MV-4-11 (cell line): ENCODE data around the gene FGD3.
A peak's percentile ranks its signal among the peaks of the same experiment; 100 is the strongest.
"Not testable (repeated sequence)": the region's sequence is repeated elsewhere in the genome, so short reads cannot be mapped to it uniquely, and the experiment has no call there.

Experiments
- DNase-seq: peaks from one replicate; lab custom pipeline; 2025; lab: John Stamatoyannopoulos, UW

FGD3 gene

DNA sequence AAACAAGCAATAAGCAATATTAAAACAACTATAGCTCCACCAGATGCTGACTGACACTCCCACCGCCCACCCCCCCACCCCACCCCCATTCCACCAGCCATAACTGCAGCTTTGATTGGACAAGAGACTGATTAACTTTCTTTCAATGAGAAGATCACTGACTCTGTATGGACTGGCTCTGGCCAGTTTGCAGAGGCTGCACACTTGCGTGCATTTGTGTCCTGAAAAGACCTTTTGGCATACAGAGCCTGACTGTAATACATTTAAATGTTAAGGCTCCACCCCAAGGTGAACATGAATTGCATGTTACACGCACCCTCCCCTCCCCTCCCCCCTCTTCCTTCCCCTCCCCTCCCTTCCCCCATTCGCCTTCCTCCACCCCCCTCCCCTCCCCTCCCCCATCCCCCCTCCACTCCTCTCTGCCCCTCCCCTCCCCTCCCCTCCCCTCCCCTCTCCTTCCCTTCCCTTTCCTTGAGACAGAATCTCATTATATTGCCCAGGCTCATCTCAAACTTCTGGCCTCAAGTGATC is 31.1 kb downstream of the FGD3 start:
- DNase-seq = no peak

DNA sequence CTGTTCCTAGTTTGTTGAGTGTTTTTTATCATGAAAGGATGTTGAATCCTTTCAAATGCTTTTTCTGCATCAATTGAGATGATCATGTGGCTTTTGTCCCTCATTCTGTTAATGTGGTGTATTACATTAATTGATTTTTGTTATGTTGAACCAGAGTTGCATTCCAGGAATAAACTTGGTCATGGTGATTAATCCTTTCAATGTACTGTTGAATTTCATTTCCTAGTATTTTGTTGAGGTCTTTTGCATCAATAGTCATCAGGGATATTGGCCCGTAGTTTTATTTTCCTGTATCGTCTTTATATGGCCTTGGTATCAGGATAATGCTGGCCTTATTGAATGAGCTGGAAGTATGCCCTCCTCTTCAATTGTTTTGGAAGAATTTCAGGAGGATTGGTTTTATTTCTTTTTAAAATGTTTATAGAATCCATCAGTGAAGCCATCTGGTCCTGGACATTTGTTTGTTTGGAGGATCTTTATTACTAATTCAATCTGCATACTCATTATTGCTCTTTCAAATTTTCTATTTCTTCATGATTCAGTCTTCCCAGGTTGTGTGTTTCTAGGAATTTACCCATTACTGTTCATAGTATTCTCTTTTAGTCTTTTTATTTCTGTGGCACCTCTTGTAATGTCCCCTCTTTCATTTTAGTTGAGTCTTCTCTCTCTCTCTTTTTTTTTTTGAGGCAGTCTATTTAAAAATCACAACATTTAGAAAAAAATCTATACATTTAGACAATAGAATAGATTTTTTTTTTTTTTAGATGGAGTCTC is 32.1 kb downstream of the FGD3 start:
- no peak for DNase-seq

DNA sequence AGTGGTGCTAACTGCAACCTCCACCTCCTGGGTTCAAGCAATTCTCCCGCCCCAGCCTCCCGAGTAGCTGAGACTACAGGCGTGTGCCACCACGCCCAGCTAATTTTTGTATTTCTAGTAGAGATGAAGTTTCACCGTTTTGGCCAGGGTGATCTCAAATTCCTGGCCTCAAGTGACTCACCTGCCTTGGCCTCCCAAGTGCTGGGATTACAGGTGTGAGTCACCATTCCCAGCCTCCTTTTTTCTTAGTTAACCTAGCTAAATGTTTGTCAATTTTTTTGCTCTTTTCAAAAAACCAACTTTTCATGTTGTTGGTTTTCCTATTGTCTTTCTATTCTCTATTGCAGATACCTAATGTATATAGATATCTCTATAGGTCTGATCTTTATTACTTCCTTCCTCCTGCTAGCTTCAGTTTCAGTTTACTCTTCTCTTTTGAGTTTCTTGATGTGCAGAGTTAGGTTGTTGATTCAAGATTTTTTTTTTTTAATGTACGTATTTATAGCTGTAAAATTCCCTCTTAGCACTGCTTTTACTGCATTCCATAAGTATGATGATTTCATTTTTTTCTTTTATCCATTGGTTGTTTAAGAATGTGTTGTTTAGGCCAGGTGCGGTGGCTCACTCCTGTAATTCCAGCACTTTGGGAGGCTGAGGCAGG is 32.9 kb downstream of the FGD3 start:
- no peak for DNase-seq

DNA sequence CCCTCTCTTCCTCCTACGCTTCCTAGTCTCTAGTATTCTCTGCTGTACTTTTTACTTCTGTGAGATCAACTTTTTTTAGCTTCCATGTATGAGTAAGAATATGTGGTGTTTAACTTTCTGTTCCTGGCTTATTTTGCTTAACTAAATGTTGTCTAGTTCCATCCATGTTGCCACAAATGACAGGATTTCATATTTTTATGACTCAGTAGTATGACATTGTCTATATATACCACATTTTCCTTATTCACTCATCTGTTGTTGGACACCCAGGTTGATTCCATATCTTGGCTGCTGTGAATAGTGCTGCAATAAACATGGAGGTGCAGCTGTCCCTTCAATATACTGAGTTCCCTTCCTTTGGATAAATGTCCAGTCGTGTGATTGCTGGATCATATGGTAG is 34.8 kb downstream of the FGD3 start:
- DNase-seq = no peak

DNA sequence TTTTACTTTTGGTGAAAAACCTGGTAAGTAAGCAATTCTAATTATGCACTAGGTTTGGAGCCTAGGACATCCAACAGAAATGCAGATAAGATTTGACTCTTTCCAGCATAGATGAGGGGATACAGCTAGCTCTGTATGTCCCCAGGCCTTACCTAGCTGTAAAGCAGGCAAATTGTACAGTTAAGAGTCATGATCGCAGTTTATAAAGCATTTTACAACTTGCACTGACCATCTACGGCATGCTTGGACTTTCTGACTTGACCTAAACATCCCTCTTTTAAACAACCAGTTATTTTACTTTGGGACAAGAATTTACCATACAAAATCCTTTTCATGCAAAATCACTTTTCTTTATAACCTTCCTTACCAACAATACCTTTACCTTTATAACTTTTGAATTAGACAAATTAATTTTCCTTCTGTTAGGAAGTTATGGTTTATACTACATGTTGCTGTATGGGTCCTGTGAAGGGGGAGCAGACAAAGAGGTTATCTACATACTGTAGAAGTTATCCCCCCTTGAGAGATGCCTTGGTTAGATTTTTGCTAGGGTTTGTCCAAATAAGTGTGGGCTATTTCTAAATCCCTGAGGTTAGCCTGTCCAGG is 36.8 kb downstream of the FGD3 start:
- DNase-seq = peak; percentile 16

DNA sequence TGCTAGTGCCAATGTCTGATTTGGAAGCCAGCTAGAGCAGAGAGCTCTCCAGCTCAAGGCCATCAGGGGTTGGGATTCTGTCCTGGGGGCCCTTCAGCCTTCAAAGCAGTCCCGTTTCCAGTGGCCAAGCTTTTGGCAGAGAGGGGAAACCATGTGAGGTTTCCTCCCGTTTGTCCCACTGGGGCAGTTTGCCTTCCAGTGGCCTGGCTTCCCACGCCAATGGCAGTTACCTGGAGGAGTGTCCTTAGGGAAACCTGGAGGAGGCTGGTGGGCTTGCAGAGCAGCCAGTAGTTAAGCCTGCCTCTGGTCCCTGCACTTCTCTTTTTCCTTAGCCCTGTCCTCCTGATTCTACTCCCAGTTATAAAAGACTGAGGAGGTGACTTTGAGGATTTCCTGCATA is 37.7 kb downstream of the FGD3 start:
- DNase-seq = no peak

DNA sequence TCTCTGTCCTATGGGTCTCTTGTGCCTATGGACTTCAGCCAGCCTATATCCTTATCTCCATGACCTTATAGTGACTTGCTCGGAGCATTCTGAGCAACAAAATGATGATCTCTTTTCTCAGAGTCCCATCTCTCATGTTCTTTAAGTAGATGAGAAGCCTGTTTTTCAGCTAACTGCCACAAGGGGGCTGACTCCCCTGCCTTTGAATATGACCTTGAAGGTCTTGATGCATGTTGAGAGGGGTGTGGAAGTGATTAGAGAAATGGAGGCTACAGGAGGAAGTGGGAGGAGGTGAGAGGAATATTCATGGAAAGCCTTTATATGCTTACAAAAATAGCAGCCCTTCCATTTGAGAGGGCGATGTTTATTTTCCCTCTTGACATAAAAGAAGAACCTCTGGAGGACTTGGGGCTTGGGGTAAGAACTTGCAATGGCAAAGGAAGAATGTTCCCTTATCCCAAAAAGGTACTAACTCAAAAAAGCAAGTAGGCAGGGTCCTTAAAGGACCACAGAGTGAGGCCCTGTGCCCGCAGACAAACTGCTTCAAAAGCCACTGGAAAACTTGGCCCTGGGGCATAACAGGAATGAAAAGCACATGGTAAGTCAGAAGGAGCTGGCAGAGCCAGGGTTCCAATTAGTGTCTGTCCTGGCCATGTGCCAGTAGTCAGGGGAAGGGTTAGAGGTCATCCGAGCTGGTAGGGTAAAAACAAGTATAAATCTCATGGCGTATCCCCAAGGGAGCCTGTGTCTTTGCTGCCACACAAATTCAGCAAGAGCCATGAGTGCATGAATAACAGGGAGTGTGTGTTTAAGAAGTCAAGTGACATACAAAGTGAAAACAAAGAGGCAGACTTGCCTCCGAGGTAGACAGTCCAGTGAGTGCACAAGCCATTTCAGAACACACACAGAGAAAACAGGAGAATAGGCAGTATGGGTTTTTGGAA is 39.1 kb downstream of the FGD3 start:
- peak; percentile 47 for DNase-seq

DNA sequence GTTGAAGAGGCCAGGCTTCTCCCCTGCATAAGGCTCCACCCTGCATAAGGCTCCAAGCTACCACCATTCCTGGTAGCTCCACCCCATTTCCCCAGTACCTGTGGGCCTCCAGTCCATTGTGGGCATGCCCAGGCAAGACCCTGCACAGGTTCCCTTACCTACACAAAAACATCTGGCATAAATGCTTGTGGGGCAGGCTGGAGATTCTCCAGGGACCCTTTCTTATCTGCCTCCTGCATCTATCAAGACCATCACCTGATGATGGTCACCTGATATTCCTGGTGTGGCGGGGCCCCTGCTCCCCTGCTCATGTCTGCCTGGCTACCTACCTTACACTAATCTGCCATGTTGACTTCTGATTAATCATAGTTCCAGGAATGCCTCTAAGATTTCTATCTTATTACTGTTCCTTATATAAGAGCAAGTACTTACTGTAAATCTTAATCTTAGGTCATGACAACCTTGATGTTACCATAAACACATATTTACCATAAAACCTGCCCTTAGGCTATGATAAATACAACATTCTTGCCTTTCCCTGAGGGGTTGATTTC is 41.0 kb downstream of the FGD3 start:
- no peak for DNase-seq

DNA sequence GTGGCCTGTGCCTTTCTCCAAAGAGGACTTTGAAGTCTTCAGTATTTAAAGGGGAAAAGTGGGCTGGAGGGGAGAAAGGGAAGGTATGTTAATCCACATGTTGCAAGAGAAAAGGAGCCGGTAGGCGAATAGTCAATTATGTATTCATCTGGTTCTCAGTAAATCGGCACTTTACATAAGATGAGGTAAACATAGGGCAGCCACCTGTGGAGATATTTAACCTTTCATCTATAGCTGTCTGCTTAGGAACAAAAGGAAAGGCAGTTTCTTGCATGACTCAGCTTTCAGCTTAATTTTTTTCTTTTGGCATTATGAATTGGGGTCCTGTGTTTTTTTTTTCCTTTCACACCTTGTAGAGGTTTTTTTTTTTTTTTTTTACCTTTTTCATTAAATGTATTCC is 42.2 kb downstream of the FGD3 start:
- DNase-seq = no peak

DNA sequence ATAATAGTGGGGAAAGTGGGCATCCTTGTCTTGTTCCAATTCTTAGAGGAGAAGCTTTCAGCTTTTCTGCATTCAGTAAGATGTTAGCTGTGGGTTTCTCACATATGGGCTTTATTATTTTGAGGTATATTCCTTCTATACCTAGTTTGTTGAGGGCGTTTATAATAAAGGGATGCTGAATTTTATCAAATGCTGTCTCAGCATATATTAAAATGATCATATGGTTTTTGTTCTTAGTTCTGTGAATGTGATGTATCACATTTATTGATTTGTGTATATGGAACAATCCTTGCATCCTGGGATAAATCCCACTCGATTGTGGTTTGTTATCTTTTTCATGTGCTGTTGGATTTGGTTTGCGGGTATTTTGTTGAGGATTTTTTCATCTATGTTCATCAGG is 43.1 kb downstream of the FGD3 start:
- no peak for DNase-seq

DNA sequence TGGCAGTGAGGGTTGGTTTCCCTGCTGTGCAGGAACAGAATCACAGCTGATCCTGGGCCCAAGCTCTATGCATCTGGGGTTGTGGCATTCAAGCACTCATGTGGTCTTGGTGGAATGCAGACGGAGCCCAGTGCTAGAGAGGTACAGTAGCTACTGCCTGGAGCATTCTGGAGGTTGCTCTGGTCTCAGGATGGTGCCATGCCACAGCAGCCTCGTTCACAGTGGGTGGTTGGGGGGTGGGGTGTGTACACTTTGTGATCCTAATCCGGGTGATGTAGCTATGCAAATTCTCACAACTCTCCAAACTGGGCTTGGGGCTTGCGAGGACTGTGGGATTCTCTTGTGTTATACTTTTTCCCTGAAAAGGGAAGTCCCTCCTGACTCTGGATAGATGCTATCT is 45.2 kb downstream of the FGD3 start:
- DNase-seq = no peak

DNA sequence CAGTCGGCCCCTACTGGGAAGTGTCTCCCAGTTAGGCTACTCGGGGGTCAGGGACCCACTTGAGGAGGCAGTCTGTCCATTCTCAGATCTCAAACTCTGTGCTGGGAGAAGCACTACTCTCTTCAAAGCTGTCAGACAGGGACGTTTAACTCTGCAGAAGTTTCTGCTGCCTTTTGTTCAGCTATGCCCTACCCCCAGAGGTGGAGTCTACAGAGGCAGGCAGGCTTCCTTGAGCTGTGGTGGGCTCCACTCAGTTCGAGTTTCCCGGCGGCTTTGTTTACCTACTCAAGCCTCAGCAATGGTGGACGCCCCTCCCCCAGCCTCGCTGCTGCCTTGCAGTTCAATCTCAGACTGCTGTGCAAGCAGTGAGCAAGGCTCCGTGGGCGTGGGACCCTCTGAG is 51.5 kb downstream of the FGD3 start:
- DNase-seq = not testable (repeated sequence)

DNA sequence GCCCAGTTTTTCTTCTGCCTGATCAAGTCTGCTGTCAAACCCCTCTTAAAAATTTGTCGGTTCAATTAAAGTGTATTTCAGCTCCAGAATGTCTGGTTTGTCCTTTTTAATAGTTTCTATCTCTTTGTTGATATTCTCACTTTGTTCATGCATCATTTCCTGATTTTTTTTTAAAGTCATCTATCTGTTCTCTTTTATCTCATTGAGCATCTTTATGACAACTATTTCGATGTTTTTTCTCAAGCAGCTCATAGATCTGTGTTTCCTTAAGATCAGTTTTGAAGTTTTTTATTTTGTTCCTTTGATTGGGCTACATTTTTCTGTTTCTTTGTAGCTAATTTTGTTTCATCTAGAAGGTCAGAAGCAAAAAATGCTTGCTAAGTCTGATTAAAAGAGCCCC is 53.7 kb downstream of the FGD3 start:
- DNase-seq = no peak

DNA sequence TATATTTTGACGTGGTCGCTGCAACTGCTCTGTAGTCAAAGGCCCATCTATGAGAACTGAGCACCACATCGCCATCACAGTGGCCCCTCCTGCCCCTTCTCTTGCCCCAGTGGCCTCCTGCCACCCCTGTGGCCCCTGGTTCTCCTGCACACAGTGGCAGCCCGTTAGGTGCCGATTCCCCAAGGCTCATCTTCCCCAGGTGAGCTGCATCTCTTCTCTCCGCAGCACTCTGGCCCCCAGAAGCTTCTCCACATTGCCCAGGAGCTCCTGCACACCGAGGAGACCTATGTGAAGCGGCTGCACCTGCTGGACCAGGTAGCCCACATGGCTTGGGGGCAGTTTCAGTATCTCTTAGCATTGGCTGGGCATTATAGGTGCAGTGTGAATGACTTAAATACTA is 55.4 kb downstream of the FGD3 start:
- DNase-seq = no peak

DNA sequence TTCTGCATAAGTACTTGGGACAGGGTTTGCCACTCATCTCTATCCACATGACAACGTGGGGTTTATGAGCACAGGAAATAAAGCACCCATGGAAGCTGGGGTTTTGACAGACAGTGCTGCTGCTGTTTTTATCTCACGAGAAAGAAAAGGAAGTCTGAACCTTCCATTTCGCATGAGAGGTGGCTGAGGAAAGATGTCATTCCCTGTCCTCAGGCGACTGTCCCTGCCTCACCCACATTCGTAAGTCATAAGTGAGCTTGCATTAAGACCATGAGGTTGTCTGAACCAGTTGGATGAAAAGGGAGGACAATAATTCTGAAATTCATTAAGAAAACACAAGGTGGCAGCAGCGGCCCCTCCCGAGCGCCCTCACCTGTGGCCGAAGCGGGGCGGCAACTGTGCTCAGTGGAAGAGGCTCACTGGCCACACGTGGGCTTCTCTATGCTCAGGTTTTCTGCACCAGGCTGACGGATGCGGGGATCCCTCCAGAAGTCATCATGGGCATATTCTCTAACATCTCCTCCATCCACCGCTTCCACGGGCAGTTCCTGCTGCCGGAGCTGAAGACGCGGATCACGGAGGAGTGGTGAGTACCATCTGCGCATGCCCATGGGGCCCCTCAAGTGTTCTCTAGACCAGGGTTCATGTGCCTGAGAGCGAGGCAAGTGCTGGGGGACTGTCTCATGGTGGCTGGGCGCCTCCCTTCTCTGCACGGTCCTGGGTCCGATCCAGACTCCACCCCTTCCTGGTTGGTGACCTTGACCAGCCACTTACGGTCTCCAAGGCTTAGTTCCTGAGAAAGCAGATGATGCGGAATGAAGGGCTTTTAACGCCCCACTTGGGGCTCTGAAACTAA is 56.5 kb downstream of the FGD3 start:
- no peak for DNase-seq

DNA sequence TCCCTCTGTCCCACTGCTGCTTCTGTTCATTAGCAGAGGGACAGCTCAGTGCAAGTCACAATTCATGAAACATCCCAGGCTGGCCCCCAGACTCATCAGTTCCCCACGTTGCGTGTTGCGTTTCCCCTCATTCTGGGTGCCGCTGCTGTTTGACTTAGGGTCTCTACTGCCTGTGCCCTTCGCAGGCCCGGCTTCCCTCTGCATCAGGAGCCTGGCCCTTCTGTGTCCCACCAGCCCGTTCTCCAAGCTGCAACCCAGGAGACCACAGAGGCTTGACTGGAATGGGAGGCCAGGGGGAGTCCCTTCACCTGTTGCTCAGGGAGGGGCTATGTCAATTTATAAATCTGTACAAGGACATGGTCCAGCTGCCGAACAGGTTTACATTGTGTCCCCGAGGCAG is 57.2 kb downstream of the FGD3 start:
- DNase-seq = no peak

DNA sequence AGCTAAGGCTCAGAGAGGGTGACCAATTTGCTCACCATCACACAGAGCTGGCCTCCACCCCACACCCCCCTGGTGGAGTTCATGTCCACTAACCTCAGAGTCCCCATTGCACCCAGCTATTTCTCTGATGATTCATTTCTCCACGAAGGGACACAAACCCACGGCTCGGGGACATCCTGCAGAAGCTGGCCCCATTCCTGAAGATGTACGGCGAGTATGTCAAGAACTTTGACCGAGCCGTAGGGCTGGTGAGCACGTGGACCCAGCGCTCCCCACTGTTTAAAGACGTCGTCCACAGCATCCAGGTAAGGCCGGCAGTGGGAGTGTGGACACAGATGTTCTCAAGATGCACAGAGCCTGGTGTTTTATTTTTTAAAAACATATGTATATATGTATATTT is 58.6 kb downstream of the FGD3 start:
- no peak for DNase-seq

DNA sequence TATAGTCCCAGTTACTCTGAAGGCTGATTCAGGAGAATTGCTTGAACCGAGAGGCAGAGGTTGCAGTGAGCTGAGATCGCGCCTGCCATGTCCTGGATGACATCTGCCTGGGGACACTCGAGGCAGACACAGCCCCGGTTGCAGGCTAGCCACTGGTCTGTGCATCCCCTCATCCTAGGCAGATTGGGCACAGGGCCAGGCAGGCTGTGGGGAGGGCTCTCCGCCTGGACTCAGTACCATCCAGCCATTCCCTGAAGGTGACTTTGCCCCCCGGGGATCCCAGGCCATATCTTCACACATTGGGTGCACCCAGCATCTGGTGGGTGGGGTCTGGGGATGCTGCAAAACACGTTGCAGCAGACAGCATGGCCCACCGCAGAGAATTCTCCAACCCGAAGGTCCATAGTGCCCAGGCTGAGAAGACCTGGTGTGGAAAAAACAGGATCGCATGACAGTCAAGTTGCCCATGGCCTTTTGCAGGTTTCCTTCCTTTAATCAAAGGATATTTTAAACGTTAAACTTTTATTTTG is 60.3 kb downstream of the FGD3 start:
- DNase-seq = no peak

DNA sequence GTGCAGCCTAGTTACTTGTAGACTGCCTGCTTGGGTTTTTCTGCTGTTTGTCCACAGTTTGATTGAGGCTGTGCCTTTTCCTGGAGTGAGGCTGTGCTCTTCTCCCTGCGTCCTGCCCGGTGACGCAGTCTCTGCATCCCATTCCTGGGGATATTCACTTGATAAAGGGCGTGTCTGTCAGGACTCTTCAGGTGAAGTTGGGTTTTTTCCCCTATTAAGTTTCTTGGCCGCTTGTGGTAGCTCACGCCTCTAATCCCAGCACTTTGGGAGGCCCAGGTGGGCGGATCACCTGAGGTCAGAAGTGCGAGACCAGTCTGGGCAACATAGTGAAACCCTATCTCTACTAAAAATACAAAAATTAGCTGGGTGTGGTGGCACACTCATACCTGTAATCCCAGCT is 61.1 kb downstream of the FGD3 start:
- DNase-seq = no peak

DNA sequence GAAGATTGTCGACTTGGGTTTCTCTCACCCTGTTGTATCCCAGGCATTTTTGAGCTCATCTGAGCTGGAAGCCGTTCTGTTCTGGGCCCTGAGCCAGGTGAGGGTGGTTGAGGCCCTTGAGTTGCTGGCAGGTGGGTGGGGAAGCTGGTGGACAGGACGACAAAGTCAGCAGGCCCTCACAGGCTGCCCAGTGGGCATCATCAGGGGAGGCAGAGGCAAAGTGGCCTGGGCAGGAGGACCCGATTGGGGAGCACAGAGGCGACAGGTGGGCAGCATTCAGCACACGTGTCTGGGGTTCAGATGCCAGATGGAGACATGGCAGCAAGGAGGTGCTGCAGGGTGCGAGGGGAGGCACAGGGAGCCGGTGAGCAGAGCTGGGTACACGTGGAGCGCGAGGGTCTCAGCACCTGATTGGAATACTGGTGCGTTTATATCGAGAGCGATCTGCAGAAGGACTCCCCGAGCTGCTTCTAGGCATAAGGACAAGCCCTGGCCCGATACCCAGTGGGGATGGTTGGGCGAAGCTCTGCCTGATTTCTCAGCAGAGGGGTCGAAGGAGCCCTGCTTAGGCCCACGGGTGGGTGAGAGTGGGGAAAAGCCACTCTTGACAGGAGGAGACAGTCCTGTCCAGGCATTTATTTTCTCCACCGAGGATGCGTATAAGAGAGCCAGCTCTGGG is 62.2 kb downstream of the FGD3 start:
- DNase-seq = no peak
